K562 (cell line): Measurements from ENCODE around the gene ITGAX. TPM values are rescaled to one million over a fixed set of nuclear protein-coding genes. Genes with fewer than 3 reads are reported as not detected.
A peak's percentile ranks its signal among the peaks of the same experiment; 100 is the strongest.

Experiments
- ATAC-seq: fragments of 200-7000 bp; cut with Tn5 transposase; 3 replicates; pipeline ENCODE4 v1.9.1; 2020; ENCODE audit warnings: moderate library complexity
- BruUV-seq: library from RNA; stranded (reverse); fragments of 400-500 nt; replicated peaks from 2 replicates; lab custom pipeline; 2021; lab: Mats Ljungman, UMichigan
- CTCF ChIA-PET: fragments of 300-600 bp; formaldehyde crosslinking; extraction: SDS; loops from one replicate; lab custom pipeline; 2021; ENCODE audit warnings: low intra/inter-chr PET ratio; lab: Yijun Ruan, JAX
- POLR2A ChIA-PET: fragments of 300-600, 350-650 bp; sonication (Branson Sonifier 250); formaldehyde crosslinking; extraction: SDS; loops from one replicate; lab custom pipeline; 2021; ENCODE audit warnings: antibody characterized with exemption, inconsistent platforms; lab: Yijun Ruan, JAX
- DNase-seq, 4 experiments: peaks; one replicate each; pipeline versions ENCODE4 v3.0.0 to v3.0.0-alpha.2; 2011 to 2018; ENCODE audit warnings: low spot score in 3 of 4, mixed read lengths in 3 of 4; ENCODE audit errors: extremely low read depth in 1 of 4
- FAIRE-seq: peaks from 2 replicates; lab custom pipeline; 2011; peaks lifted over from hg19 to GRCh38; lab: Jason Lieb, UNC
- H2AFZ ChIP-seq: 2 replicates; pipeline ENCODE4 v1.6.0; 2011; ENCODE audit warnings: low read depth, low read length, control low read depth, inconsistent platforms
- H3K27ac ChIP-seq: fragments of 200-600 bp; 3 replicates; pipeline ENCODE4 v1.8.0; 2011; ENCODE audit warnings: low read depth, mild to moderate bottlenecking, control low read depth, inconsistent platforms, low read length, moderate library complexity, mixed read lengths; ENCODE audit errors: extremely low read depth
- H3K27me3 ChIP-seq, 2 experiments: fragments of 300-600 bp in 1 of 2; 2 replicates in 1 of 2; 3 replicates in 1 of 2; pipeline versions ENCODE4 v1.6.0 to v1.8.0; 2011; ENCODE audit warnings: inconsistent platforms in 2 of 2, low read length in 2 of 2, mild to moderate bottlenecking in 1 of 2, mixed read lengths in 1 of 2, moderate library complexity in 1 of 2; ENCODE audit not compliant: control insufficient read depth in 2 of 2, insufficient read depth in 2 of 2
- H3K36me3 ChIP-seq: fragments of 300-600 bp; 3 replicates; pipeline ENCODE4 v1.8.0; 2011; ENCODE audit warnings: mild to moderate bottlenecking, low read length, inconsistent platforms; ENCODE audit not compliant: control insufficient read depth, insufficient read depth
- H3K4me1 ChIP-seq, 2 experiments: fragments of 200-600 bp in 1 of 2; replicated peaks in 1 of 2; 2 replicates in 1 of 2; 3 replicates in 1 of 2; pipeline versions ENCODE4 v1.5.1 to v1.8.0; 2011; ENCODE audit warnings: inconsistent platforms in 2 of 2, low read length in 2 of 2, mild to moderate bottlenecking in 1 of 2, mixed read lengths in 1 of 2, moderate library complexity in 1 of 2; ENCODE audit not compliant: control insufficient read depth in 2 of 2, insufficient read depth in 2 of 2
- H3K4me2 ChIP-seq: 2 replicates; pipeline ENCODE4 v1.6.1; 2011; ENCODE audit warnings: low read length, control low read depth, inconsistent platforms, mixed read lengths; ENCODE audit not compliant: insufficient read depth
- H3K4me3 ChIP-seq: fragments of 200-600 bp; sonication (generic), shearing (Covaris generic); 2 replicates; pipeline ENCODE4 v1.5.1; 2016; ENCODE audit warnings: control low read depth, inconsistent platforms
- H3K79me2 ChIP-seq: fragments of 200-600 bp; 3 replicates; pipeline ENCODE4 v1.8.0; 2011; ENCODE audit warnings: low read length, inconsistent platforms; ENCODE audit not compliant: control insufficient read depth, insufficient read depth
- H3K9ac ChIP-seq, 2 experiments: 2 replicates each; pipeline versions ENCODE4 v1.6.0 to v1.6.1; 2011; ENCODE audit warnings: low read depth in 2 of 2, low read length in 2 of 2, control low read depth in 1 of 2, inconsistent platforms in 1 of 2, mild to moderate bottlenecking in 1 of 2, mixed read lengths in 1 of 2; ENCODE audit not compliant: insufficient read depth in 1 of 2
- H3K9me1 ChIP-seq: one replicate; pipeline ENCODE4 v1.6.0; 2011; ENCODE audit warnings: inconsistent platforms, mild to moderate bottlenecking, low read length, moderate library complexity; ENCODE audit not compliant: control insufficient read depth, insufficient read depth
- H3K9me3 ChIP-seq: replicated peaks from 2 replicates; pipeline ENCODE4 v1.5.1; 2011; ENCODE audit warnings: low read depth, low read length, inconsistent platforms; ENCODE audit not compliant: control insufficient read depth, insufficient read depth
- H4K20me1 ChIP-seq: replicated peaks from 2 replicates; pipeline ENCODE4 v1.6.1; 2011; ENCODE audit warnings: low read length, inconsistent platforms, mixed read lengths; ENCODE audit not compliant: control insufficient read depth, insufficient read depth
- CBX3 ChIP-seq, 2 experiments: IDR thresholded peaks; 1 replicate in 1 of 2; 2 replicates in 1 of 2; pipeline ENCODE4 v1.6.1; 2012; ENCODE audit warnings: inconsistent platforms in 2 of 2, low read length in 2 of 2, borderline replicate concordance in 1 of 2, control low read depth in 1 of 2
- ETV1 ChIP-seq: fragments of 450-650 bp; conservative IDR thresholded peaks from 2 replicates; pipeline ENCODE4 v1.6.1; 2016; ENCODE audit warnings: missing genetic modification characterization, control low read depth, low read depth, missing compliant biosample characterization
- IRF2 ChIP-seq: sonication (generic); formaldehyde crosslinking; IDR thresholded peaks from 2 replicates; pipeline ENCODE4 v1.8.1; 2022; ENCODE audit warnings: mild to moderate bottlenecking, missing genetic modification reagents
- KDM1A ChIP-seq, 2 experiments: fragments of 450-650 bp; IDR thresholded peaks; 2 replicates each; pipeline ENCODE4 v1.6.1; 2016; ENCODE audit warnings: mild to moderate bottlenecking in 2 of 2
- MYBL2 ChIP-seq, 2 experiments: fragments of 450-650 bp in 1 of 2; sonication (generic) in 1 of 2; formaldehyde crosslinking in 1 of 2; IDR thresholded peaks; 2 replicates each; pipeline versions ENCODE4 v1.6.1 to v1.8.1; 2017 to 2022; ENCODE audit warnings: borderline replicate concordance in 1 of 2, inconsistent platforms in 1 of 2, low read depth in 1 of 2, mild to moderate bottlenecking in 1 of 2, missing genetic modification reagents in 1 of 2, moderate library complexity in 1 of 2
- PML ChIP-seq: IDR thresholded peaks from 2 replicates; pipeline ENCODE4 v1.6.1; 2012; ENCODE audit warnings: low read length, inconsistent platforms
- RBM22 ChIP-seq: fragments of 200-400 bp; formaldehyde crosslinking; IDR thresholded peaks from 2 replicates; pipeline ENCODE4 v1.6.1; 2018; ENCODE audit warnings: low read length, low read depth; ENCODE audit not compliant: poor library complexity, severe bottlenecking
- SAFB ChIP-seq: fragments of 200-400 bp; formaldehyde crosslinking; IDR thresholded peaks from 2 replicates; pipeline ENCODE4 v1.6.1; 2017; ENCODE audit warnings: low read depth, low read length, borderline replicate concordance
- SMARCA4 ChIP-seq: fragments of 450-650 bp; IDR thresholded peaks from 2 replicates; pipeline ENCODE4 v1.6.1; 2016
- SMARCA5 ChIP-seq: fragments of 450-650 bp; IDR thresholded peaks from 2 replicates; pipeline ENCODE4 v1.6.1; 2016
- ZNF23 ChIP-seq: fragments of 250-450 bp; sonication (Bioruptor Pico); IDR thresholded peaks from 2 replicates; pipeline ENCODE4 v1.4.0; 2020; ENCODE audit warnings: mild to moderate bottlenecking
- ZNF644 ChIP-seq: fragments of 200-800 bp; sonication (Bioruptor generic); IDR thresholded peaks from 2 replicates; pipeline ENCODE4 v1.6.1; 2016; ENCODE audit warnings: low read depth, missing genetic modification characterization, missing compliant biosample characterization
- WGBS: fragments of 100-300 bp; shearing (Covaris generic); methylation state at CpG from one replicate; pipeline ENCODE4 v1.1.6; 2016; ENCODE audit warnings: low coverage, mixed read lengths; ENCODE audit not compliant: insufficient coverage; ENCODE audit errors: missing lambda C conversion rate; 5-methylcytosine and 5-hydroxymethylcytosine counted together
- in situ Hi-C: fragments of 300-500 bp; cut with MboI; formaldehyde crosslinking; loops from 4 replicates; pipeline ENCODE4 v1.15.0; 2018; ENCODE audit warnings: inconsistent platforms, mixed read lengths
- intact Hi-C: fragments of 100-400 bp; cut with micrococcal nuclease; formaldehyde crosslinking; loops from 2 replicates; pipeline ENCODE4 v1.14.2; 2022
- polyA plus RNA-seq, 8 experiments: library from polyadenylated mRNA; depleted of rRNA in 4 of 8; stranded (reverse) in 5 of 8; unstranded in 3 of 8; fragments of >200 nt; fragmentation: Nextera tagmentation in 2 of 8; fragmentation: Illumina TruSeq in 1 of 8; extraction: Ambion mirVana in 2 of 8; extraction: Trizol in 1 of 8; gene quantifications; 2 replicates each; pipeline versions ENCODE4 v1.2.1 to v1.2.3, GENCODE V29; 2011 to 2014; ENCODE audit warnings: inconsistent platforms in 1 of 8, missing spikeins in 1 of 8
- total RNA-seq, 7 experiments: library from RNA; depleted of rRNA in 6 of 7; stranded (reverse); fragments of >200 nt in 6 of 7; fragmentation: Illumina TruSeq in 2 of 7; extraction: Trizol in 2 of 7; gene quantifications; 2 replicates each; pipeline versions ENCODE4 v1.2.1 to v1.2.3, GENCODE V29; 2011 to 2021; ENCODE audit warnings: low replicate concordance in 1 of 7
- TF ChIP-seq, protein P1 (sequence below): fragments of 450-650 bp; IDR thresholded peaks from 2 replicates; pipeline ENCODE4 v1.6.1; 2017; ENCODE audit warnings: mild to moderate bottlenecking, moderate library complexity
- TF ChIP-seq, protein P2 (sequence below): fragments of 250-450 bp; sonication (Bioruptor Pico); IDR thresholded peaks from 2 replicates; pipeline ENCODE4 v1.8.0; 2021; ENCODE audit warnings: mild to moderate bottlenecking, moderate library complexity
- TF ChIP-seq, protein P3 (sequence below): sonication (generic); formaldehyde crosslinking; IDR thresholded peaks from 2 replicates; pipeline ENCODE4 v1.8.0; 2023; ENCODE audit warnings: mild to moderate bottlenecking, missing genetic modification reagents

The ITGAX gene
- total and polyA plus RNA-seq, 9 of the 15 experiments (the other 6 are each of a cell fraction or from before 2014, with no cell fraction given): 0.03 to 0.58 (median 0.14) TPM

DNA sequence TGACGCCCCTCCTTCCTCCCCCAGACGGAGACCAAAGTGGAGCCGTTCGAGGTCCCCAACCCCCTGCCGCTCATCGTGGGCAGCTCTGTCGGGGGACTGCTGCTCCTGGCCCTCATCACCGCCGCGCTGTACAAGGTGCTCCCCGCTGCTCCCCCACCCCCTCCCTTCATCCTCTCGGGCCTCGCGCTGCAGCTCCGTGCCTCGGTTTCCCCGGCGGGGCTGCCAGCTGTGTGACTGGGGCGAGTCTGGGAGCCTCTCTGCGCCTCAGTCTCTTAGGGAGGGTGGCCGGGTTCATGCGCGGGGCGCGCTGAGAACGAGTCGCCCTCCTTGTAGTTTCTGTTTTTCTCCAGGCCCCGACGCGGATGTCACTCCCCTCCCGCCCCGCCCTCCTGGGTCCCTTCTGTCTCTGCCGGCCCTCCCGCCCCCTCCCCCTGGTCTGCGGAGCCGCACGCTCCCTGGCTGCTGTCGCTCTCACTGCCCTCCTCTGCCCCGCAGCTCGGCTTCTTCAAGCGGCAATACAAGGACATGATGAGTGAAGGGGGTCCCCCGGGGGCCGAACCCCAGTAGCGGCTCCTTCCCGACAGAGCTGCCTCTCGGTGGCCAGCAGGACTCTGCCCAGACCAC, 23.7 kb upstream of the ITGAX start (continued):
- TF ChIP-seq ETV1 (tag) (no peak), ZNF23 (CRISPR knock-in tag) (no peak), RBM22 (no peak), MYBL2 (IDR thresholded peaks at IDR 0.05; ENCODE audit: low read depth) (no peak), MYBL2 (CRISPR knock-in tag; IDR thresholded peaks at IDR 0.05; ENCODE audit: borderline replicate concordance) (no peak)
- TF ChIP-seq, protein P1, sequence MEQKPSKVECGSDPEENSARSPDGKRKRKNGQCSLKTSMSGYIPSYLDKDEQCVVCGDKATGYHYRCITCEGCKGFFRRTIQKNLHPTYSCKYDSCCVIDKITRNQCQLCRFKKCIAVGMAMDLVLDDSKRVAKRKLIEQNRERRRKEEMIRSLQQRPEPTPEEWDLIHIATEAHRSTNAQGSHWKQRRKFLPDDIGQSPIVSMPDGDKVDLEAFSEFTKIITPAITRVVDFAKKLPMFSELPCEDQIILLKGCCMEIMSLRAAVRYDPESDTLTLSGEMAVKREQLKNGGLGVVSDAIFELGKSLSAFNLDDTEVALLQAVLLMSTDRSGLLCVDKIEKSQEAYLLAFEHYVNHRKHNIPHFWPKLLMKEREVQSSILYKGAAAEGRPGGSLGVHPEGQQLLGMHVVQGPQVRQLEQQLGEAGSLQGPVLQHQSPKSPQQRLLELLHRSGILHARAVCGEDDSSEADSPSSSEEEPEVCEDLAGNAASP: no peak

DNA sequence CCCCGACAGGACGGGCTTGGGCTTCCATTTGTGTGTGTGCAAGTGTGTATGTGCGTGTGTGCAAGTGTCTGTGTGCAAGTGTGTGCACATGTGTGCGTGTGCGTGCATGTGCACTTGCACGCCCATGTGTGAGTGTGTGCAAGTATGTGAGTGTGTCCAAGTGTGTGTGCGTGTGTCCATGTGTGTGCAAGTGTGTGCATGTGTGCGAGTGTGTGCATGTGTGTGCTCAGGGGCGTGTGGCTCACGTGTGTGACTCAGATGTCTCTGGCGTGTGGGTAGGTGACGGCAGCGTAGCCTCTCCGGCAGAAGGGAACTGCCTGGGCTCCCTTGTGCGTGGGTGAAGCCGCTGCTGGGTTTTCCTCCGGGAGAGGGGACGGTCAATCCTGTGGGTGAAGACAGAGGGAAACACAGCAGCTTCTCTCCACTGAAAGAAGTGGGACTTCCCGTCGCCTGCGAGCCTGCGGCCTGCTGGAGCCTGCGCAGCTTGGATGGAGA, 23.1 kb upstream of the ITGAX start:
- in situ Hi-C loops: no loop called here
- TF ChIP-seq KDM1A (IDR thresholded peaks at IDR 0.05) (peak in 1 of 2 experiments; percentile 64; a peak in 1 of 4 replicates), SMARCA4 (no peak), CBX3 (IDR thresholded peaks at IDR 0.05; ENCODE audit: borderline replicate concordance in 1 of 2, low read length in 2 of 2) (no peak), ZNF644 (tag) (no peak), SAFB (no peak), IRF2 (CRISPR knock-in tag) (no peak), SMARCA5 (no peak), PML (no peak)
- TF ChIP-seq, protein P2, sequence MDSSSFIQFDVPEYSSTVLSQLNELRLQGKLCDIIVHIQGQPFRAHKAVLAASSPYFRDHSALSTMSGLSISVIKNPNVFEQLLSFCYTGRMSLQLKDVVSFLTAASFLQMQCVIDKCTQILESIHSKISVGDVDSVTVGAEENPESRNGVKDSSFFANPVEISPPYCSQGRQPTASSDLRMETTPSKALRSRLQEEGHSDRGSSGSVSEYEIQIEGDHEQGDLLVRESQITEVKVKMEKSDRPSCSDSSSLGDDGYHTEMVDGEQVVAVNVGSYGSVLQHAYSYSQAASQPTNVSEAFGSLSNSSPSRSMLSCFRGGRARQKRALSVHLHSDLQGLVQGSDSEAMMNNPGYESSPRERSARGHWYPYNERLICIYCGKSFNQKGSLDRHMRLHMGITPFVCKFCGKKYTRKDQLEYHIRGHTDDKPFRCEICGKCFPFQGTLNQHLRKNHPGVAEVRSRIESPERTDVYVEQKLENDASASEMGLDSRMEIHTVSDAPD: no peak
- TF ChIP-seq, protein P3, sequence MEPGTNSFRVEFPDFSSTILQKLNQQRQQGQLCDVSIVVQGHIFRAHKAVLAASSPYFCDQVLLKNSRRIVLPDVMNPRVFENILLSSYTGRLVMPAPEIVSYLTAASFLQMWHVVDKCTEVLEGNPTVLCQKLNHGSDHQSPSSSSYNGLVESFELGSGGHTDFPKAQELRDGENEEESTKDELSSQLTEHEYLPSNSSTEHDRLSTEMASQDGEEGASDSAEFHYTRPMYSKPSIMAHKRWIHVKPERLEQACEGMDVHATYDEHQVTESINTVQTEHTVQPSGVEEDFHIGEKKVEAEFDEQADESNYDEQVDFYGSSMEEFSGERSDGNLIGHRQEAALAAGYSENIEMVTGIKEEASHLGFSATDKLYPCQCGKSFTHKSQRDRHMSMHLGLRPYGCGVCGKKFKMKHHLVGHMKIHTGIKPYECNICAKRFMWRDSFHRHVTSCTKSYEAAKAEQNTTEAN (CRISPR knock-in tag): peak; percentile 100

More for the DNA sequence above, 23.1 kb upstream of the ITGAX start:
- Histone ChIP-seq H3K4me2 (no peak overlapping the region), H3K79me2 (no peaks in the 10 kb centered on the region), H4K20me1 (no peaks in the 10 kb centered on the region), H3K9ac (0 out of 4 replicates have a peak overlapping the region, but pooled peaks of 1 of the 2 experiments have one; percentile 31), H2AFZ (no peak overlapping the region), H3K9me3 (no peaks in the 10 kb centered on the region; the same call in 1 of the 2 replicates), H3K4me1 (peaks cover 0 to 35% of the 10 kb centered on the region in 2 experiments; a peak in 4 of 5 replicates), H3K9me1 (no peaks in the 10 kb centered on the region), H3K27ac (no peak overlapping the region), H3K36me3 (no peaks in the 10 kb centered on the region), H3K27me3 (peaks cover 19 to 60% of the 10 kb centered on the region in 2 experiments; a peak in 4 of 5 replicates), H3K4me3 (no peak overlapping the region)
- BruUV-seq: no TSS peak
- ChIA-PET POLR2A (interaction anchor here (0.6 kb wide), 2 partner anchors 113 to 152 kb away, joined by 3 read pairs; partner anchors contain the start of gene FUS), CTCF (no interaction called here)
- intact Hi-C loops: no loop called here
- no peak for ATAC-seq
- FAIRE-seq: no peak
- 35% methylated on average over 22 of the region's 23 CpGs for WGBS
- peak in 1 of 4 experiments; percentile 2 for DNase-seq
